NCI-H2196 (cell line): ENCODE measurements around the gene ASB2.

Experiments used
- DNase-seq: peaks from one replicate; lab custom pipeline; 2025; ENCODE audit not compliant: unreplicated experiment; lab: John Stamatoyannopoulos, UW

Gene ASB2

DNA sequence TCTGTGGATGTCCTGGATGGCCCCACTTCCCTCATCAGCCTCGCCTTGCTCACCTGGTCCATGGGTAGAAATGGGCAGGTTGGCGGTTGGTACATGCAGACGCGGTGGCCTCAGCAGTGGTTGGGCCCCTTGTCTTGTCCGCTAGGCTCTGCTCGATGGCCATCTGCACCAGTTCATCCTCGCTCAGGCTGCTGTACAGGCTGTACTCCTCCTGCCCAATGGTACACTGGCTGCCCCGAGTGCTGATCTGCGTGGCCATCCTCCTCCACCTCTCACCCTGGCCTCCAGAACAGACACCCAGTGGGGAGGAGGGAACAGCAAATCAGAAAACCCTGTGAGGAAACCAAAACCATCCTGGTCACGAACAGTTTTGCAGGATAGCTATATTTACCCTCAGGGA lies 12.1 kb downstream of the ASB2 start:
- no peak for DNase-seq

DNA sequence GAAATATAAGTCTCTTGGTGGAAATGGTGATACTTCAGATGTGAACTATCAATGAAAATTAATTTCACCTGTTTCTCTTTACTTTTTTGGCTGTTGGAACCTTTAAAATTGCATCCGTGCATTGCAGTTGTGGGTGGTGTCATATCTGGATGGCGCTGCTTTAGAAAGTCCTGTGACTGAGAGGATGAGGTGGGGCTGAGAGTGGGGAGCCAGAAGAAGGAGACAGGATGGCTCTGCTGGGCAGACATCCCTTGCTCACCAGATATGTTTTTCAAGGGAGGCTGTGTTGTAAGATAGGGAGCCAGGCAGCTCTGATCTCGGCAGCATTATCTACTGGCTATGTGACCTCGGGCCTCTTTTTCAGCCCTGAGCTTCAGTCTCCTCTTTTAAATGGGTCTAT lies 12.7 kb downstream of the ASB2 start:
- DNase-seq = no peak

DNA sequence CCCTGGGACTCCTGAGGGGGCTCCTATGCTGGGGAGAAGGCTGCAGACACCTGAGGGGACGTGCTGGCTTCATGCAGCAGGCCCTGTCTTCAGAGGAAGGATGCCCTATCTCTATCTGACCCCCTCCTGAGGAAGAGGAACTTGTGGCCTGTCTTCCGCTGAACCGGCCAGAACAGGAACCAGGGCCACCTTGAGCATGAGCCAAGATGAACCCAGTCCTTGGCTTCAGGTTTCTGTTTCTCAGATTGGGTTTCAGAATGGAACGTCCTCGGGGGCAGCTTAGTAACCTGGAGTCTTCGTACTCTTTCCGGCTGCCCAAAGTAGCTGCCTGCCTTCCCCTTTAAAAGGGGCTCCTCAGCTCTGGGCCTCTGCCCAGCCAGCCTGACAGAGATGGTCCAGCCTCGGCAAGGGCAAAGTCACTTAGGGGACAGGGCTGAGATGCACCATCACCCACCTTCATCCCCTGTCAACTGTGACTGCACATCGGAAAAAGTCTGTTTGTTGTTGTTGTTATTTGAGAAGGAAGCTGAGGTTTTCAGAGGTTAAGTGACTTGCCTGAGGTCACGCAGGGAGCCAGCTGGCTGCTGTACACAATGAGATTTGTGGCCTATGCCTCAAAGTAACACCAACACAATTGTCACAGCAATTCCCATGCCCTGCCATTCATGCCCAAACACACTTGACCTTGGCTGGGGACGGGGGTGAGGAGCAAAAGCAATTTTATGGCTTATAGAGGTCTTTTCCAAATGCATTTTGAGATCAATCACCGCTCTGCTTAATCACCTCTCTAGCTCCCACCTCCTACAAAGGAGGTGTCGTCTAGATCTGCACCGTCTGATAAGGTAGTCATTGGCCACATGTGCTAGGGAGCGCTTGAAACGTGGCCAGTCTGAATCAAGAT lies 13.4 kb downstream of the ASB2 start:
- DNase-seq = no peak

DNA sequence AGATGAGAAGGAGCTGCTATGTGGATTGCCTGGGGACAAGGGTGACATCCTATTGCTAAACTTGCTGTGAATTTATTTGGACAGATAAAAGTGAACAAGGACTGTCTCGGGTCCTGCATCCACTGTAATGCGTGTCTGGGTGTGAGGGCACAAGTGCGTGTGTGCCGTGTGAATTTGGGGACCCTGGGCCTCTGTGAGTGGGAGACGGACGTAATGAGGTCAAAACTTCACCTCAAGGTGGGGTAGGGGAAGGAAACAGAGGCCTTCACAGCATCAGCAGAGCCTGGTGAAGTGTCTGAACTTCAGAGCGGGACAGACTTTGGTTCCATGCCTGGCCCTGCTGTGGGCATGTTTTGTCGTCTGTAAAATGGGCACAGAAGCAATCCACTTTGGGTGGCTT lies 14.8 kb downstream of the ASB2 start:
- no peak for DNase-seq

DNA sequence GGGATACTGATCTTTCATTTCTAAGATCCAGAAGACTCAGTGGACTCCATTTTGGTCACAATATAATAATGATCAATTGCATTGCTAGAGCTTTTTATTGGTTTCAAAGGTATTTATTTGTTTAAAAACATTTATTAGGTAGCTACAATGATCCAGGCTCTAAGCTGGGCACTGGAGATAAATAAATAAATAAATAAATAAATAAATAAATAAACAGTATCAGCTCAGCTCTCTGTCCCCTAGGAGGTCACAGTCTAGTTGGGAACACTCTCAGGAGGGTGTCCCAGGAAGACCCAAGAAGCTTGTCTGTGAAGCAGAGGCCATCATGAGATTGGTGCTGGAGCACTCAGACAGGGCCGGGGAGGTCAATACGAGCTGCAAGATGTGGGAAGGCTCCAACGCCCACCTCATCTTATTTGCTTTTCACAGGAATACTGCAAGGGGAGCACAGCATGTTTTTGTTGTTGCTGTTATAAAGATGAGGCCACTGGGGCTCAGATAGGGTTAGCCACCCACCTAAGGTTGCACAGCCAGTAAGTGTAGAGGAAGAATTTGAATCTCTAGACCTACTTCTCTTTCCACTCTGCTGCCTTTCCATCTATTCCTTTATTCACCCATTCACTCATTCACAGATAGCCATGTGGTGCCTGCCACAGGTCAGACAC lies 15.5 kb downstream of the ASB2 start:
- no peak for DNase-seq

DNA sequence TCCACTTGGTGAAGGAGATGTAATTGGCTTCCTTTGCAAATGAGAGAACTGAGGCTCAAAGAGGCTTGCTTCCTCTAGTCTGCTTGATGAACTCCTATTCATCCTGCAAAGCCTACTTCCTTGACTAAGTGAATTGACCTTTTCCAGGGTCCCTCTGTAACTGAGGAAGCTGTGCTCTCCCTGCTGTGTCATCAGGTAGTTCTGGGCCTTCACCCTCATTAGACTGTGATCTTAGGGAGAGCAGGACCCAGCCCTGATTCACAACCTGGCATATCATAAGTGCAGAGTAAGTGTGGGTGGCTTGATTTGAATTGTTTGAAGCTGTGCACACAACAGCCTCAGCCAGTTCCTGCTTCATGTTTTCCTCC lies 16.3 kb downstream of the ASB2 start:
- no peak for DNase-seq

DNA sequence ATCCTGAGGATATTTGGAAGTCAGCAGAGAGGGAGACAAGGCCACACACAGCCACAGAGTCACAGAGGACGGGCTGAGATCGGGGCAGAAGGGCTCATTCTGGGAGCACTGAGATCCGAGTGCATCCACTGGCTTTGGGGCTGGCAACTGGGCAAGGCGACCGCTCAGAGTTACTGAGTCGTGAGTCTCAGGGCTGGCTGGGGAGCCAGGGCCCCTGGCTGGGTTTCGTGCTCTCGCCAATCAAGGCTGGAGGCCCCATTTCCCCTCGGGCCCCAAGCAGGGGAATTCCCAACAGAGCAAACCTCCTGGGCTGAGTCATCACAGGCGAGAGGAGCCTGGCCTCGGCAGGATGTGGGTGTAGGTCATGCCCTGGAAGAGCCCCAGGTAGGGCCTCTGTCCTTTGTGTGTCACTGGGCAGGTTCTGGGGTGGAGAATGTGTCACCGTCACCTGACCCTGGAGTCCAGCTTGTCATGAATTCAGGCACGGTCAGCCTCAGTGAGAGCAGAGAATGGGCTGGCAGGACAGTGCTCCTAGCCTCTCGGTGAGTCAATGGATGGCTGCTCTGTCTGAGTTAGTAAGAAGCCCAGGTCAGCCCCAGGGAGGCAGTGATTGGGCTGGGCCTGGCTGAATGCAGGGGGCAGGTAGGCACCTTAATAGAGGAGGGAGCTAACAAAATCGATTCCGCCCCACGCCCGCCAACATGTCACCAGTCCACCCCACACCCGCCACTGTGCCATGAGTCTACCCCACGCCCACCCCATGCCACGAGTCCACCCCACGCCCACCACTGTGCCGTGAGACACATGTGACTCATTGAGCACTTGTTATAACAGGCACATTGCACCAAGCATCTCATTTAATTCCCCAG lies 16.9 kb downstream of the ASB2 start:
- DNase-seq = peak; percentile 16

DNA sequence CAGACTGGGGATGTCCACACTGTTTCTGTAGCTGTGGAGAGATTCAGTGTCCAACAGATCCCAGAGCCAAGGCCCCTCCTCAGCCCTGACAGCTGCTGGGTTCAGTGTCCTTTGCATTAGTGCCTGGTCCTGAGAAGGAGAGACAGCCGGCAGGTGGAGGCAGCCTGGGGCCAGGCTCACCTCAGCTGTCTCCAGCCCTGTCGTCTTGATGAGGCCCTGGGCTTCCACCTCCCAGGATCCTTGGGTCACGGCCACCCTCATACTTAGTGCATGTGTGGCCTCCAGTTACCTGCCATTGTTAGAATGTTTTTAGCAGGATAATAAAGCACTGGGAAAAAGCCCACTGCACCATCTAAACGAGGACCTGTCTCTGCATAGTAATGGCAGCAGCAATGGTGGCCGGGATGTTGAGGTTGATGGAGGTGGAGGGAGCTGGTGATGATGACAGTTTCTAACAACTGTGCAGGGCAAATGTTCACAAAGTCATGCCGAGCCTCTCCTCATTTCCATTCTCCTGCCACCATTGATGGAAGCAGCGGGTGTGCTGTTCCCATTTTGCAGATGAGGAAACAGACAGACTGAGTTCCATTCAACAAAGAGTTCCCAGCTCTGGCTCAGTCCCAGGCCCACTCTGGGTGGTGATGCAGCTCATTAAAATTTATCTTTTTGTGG lies 17.7 kb downstream of the ASB2 start:
- no peak for DNase-seq

DNA sequence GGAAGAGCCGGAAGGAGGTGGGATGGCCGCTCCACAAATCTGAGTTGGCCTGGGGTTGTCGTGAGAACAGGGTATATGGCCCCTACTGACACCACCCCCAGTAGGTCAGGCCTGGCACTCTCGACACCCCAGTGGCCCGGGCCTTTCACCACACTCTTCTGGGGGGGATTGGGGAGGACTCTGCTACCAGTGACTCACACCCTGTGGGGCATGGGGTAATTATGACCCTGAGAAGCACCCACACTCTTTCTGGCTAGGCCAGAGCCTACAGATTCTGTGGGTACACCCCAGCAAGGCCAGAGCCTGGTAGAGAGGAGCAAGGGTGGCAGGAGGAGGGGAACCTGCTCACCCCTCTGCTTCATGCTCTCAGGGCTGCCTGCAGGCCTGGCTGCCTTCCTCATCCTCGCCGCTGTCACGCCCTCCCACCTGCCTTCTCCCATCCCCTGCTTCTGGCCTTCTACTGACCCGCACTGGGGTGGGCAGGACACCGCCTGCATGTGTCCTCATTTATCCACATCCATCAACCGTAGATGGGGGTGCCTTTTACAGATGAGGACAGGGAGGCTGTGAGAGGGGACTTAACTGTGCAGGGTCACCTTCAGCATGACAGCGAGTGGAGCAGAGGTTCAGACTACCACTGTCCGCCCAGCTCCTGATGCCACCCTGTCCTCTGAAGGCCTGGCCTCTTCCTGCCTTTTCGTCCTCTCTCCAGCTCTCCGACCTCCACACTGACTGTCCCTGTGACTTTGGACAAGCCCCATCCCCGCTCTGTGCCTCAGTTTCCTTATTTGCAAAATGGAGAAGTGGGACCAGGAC lies 18.4 kb downstream of the ASB2 start:
- DNase-seq = no peak

DNA sequence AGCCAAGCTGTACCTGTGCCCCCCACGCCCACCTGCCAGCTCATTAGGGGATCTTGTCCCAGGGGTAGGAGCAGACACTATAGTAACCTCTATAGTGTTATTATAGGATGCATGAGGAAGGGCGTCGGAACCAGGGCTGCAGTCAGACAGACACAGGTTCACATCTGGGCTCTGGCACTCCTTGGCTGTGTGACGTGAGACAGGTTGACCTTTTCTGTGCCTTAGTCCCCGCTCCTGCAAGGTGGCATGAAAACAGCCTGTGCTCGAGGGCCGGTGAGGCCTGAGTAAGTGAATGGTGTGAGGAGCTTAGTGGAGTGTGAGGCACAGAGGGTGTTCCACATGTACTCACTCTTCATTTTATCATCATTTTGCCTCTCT lies 19.0 kb downstream of the ASB2 start:
- DNase-seq = no peak

DNA sequence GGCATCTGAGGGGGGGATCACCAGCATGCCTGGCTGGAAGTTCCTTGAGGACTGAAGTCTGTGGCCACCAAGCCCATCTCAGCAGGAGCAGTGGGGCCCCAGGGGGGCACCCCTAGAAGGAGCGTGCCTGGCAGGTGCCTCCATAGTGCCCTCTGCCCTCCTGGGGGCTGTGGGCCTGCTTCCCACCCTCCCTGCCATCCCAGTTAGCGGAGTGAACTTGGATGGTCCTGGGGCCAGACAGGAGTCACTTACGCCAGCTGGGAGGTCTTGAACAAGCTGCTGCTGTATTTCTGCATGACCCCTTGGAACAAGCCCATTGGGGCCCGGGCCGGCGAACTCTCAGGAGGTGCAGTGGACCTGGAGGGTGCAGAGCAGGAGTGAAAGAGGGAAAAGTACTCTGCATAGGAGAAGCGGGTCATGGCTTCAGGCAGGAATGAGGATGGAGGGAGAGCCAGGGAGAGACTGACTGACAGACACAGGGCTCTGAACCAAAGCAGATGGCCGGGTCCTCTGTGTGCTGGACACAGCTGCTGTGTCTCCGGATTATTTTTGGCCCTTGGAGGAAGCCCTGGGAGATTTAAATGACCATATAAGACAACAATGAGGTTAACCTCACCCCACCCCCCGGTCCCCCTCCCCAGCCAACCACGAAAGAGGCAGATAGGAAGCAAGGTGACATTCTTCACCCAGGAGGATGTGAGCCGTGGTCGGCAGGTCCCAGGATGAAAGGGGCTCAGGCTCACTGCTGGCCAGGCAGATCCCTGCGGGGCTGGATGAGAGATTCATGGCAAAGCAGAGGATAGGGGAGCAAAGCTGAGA lies 19.6 kb downstream of the ASB2 start:
- DNase-seq = no peak

DNA sequence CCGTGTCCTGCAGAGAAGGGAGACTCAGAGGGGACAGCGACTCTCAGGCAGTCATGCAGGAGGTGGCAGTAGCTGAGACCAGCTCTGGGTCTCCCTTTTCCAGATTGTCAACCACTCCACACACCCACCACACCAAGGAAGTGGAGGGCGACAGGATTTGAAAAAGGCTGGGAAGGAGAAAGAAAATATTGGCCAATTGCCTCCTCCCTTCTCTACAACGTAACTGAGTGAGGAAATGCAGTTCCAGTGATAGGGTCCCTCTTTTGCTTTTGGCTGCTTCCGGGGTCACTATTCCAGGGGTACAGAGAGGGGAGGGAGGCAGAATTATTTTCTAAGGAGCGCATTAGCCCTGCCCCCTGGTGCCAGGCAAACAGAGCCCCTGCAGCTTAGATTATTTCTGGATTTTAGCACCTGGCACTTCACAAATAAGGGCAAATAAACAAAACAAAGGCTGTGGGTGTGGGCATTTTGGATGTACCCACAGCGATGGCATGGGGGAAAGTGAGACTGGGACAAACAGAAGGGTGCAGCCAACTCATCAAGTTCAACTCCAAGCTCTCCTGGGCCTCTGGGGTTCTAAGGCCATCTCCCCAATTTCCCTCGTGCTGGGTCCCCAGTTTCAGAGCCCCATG lies 20.4 kb downstream of the ASB2 start:
- DNase-seq = no peak

DNA sequence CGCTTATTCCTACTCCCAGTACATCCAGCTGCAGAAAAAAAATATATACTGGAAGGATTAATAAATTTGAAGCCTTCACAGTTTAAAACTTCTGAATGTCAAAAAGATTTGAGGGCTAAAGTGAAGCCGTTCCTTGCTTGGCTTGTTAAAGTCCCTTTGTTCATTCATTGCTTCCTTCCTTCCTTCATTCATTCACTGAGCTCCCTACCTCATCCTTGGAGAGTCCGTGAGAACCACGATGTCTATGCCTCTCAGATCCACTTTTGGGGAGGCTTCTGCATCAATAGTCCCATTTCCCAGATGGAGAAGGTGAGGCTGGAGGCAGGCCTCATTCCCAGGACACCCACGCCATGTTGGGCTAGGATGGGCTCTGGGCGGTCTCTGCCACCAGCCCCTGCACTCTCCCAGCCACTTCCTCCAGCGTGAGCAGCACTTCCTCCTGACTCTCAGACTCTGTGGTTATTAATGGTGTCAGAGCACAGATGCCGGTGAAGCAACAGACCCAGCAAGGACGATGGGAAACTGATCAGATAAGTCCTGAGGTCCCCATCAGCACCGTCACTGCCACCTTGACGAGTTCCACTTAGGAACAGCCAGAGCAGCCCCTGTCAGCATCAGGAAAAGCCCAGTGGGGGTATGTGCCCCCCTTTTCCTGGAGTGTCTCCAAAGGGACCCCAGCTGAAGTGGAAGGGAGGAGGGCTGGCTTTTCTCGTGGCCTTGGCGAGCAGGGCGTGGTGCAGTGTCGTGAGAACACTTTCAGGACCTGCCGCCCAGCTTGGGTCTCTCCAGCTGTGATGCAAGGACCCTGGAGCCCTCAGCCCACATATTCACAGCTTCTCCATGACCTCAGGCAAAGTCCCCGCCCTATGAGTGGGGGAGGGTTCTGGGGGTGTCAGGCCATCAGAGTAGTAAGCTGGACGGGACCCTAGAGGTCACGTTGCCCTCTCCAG lies 21.2 kb downstream of the ASB2 start:
- DNase-seq = no peak

DNA sequence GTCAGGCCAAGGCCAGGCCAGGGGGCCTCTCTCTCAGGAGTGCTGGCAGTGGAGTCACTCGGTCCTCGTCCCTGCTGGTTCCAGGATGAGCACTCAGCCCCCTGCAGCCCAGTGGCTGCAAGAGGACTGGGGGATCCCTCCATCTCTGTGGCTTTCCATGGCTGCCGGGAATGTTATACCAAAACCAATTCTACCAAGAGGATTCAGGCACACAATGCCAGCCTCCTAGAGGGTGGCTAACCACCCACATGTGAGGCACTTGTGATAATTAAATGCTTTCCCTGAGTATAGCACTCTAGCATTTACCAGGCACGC lies 21.9 kb downstream of the ASB2 start:
- DNase-seq = no peak

DNA sequence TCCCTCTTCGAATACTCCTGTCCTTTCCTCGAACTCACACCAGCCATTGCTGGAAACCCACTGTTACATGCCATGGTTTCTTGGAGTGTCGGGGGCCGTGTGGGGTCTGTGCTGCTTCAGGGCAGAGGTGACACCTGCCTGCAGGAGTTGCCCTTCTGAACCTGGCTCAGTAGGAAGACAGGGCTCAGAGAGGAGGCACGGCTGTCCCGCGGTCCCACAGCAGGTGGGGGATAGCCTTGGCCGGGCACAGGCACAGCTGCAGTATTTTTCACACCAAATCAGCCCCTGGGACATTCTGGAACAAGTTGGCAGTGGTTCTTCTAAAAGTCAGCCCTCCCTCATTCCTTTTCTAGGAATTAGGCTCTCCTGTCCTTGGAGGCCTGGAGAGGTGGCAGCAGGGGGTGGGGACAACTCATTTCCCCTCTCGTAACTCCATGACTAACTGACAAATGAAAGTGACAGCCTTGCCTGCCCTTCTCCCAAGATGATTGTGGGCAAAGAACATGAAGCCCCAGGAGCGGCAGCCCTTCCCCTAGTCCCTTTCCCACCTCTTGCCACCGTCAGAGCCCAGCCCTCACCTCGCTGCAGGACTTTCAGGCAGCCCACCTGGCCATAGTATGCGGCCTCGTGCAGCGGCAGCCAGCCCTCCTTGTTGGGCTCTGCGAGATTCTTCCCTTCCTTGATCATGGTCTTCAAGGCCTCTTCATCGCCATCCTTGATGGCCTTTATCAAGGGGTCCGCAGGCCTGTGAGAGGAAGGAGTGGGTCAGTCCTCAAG lies 22.4 kb downstream of the ASB2 start:
- no peak for DNase-seq

DNA sequence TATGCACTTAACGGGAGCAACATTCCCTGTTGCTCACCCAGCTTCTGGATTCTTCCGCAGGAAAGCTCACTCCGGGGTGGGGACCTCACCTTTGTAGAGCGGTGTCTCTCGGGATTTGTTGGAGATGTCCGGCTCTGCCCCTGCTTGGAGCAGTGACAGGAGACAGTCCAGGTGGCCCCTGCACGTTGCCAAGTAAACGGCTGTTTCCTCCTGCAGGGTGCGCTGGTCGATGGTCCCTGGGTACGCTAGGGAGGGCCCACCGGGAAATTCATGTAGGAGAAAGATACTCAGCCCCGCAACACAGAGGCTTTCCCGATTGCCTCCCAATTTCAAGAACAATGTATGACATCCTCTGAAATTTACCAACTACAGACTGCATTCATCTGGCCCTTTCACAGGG lies 23.1 kb downstream of the ASB2 start:
- no peak for DNase-seq

DNA sequence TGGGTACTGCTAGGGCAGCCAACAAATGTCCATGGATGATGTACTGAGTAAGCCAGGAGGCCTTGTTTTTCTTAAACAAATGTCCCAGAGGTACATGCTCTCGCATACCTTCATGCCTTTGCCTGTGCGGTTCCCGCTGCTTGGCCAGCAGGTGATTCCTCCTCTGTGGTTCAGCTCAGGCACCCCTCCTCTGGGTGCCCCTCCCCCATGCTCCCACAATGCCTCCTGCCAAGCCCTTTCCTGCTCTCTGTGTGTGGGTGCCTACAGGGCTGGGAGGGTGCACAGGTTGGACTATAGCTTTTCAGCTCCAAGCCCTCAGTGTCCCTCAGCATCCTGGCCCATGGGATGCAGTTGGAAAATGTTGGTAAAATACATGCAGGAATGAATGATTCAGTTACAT lies 23.5 kb downstream of the ASB2 start:
- no peak for DNase-seq
